ENCODE measurements around the gene TRDN.

DNA sequence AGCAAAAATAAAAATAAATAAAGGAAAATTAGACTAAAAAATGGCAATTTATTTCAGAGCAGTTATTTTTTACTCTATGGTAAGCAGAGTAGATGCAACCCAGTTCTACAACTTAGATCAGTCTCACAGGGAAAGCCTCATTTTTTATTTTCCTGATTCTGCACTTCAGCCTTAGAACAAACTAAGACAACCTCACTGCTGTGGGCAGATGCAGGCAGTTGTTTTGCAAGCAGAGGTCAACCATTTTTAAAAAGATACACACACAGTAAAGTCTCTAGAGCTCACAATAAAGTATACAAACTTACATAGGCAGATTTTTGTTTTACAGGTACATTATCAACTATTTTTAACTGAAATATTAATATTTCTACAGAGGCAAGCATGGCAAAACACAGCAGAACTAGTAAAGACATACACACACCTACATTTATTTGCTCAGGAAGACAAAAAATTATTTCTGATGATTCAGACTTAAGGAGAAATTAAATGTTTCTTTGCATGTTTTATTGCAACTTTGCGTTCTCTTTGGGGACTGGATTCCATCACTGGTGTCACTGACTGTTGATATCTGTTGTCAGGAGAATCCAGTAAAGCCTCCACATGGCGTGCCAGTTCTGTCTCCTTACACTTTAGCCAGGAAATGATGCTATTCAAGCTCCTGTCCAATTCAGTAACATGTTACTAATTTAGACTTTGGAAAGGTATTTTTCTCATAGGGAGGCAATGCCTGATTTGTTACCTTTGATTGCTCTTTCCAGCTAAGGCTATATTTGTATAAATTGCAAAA lies 102.7 kb downstream of the TRDN start:
- no peak for TF ChIP-seq CTCF (conservative IDR thresholded peaks at IDR 0.05 in 1 of 2, IDR thresholded peaks at IDR 0.05 in 1 of 2; ENCODE audit: low read depth in 1 of 2, low read length in 2 of 2)
- no peak for TF ChIP-seq EZH2 (IDR thresholded peaks at IDR 0.05; ENCODE audit: low read length, missing control alignments)
